ENCODE measurements around the gene JAZF1.

Gene JAZF1

GRCh38 chr7:27870595-27870994 lies 310.0 kb downstream of the JAZF1 start:
- no peak overlapping the region for H3K4me3 ChIP-seq
- H3K9me3 ChIP-seq = no peaks in the 10 kb centered on the region
- no peaks in the 10 kb centered on the region for H3K27me3 ChIP-seq
- peaks cover 0 to 36% (median 33%) of the 10 kb centered on the region in 4 donors for H3K4me1 ChIP-seq
- intact Hi-C loops (cut with DNase I; ENCODE audit: low total_unique reads) = no loop called here
- TF ChIP-seq CTCF (IDR thresholded peaks at IDR 0.05) = no peak
- no peak for DNase-seq
- H3K27ac ChIP-seq = no peak overlapping the region
- H3K36me3 ChIP-seq = no peaks in the 10 kb centered on the region

- Histone ChIP-seq H3K36me3 (no peaks in the 10 kb centered on the region), H3K4me1 (peaks cover 0 to 28% (median 19%) of the 10 kb centered on the region in 4 donors), H3K4me3 (no peak overlapping the region), H3K9me3 (no peaks in the 10 kb centered on the region), H3K27ac (no peak overlapping the region), H3K27me3 (no peaks in the 10 kb centered on the region)
- intact Hi-C loops (cut with DNase I; ENCODE audit: low total_unique reads) = loop anchor here (1.0 kb wide), 1 partner anchor 13 kb away; no protein-coding TSS in a partner anchor
- DNase-seq = no peak
- TF ChIP-seq CTCF (IDR thresholded peaks at IDR 0.05) = no peak
Measured at GRCh38 chr7:27869056-27869455, 311.5 kb downstream of the JAZF1 start.

GRCh38 chr7:27868131-27868550 lies 312.5 kb downstream of the JAZF1 start:
- Histone ChIP-seq H3K27me3 (no peaks in the 10 kb centered on the region), H3K4me3 (no peak overlapping the region), H3K4me1 (peaks cover 0 to 27% (median 15%) of the 10 kb centered on the region in 4 donors), H3K9me3 (no peaks in the 10 kb centered on the region), H3K27ac (no peak overlapping the region), H3K36me3 (no peaks in the 10 kb centered on the region)
- intact Hi-C loops (cut with DNase I; ENCODE audit: low total_unique reads) = no loop called here
- TF ChIP-seq CTCF (IDR thresholded peaks at IDR 0.05) = no peak
- DNase-seq = no peak

- intact Hi-C loops (cut with DNase I; ENCODE audit: low total_unique reads) = no loop called here
- Histone ChIP-seq H3K4me1 (peaks cover 0 to 16% (median 8%) of the 10 kb centered on the region in 4 donors), H3K9me3 (no peaks in the 10 kb centered on the region), H3K27me3 (no peaks in the 10 kb centered on the region), H3K4me3 (no peak overlapping the region), H3K27ac (no peak overlapping the region), H3K36me3 (no peaks in the 10 kb centered on the region)
- DNase-seq = no peak
- TF ChIP-seq CTCF (IDR thresholded peaks at IDR 0.05) = no peak
Measured at GRCh38 chr7:27866828-27867672, 313.5 kb downstream of the JAZF1 start.

GRCh38 chr7:27866256-27866655 lies 314.3 kb downstream of the JAZF1 start:
- H3K4me1 ChIP-seq = peaks cover 0 to 16% (median 5%) of the 10 kb centered on the region in 4 donors
- TF ChIP-seq CTCF (IDR thresholded peaks at IDR 0.05) = no peak
- DNase-seq = no peak
- H3K27me3 ChIP-seq = no peaks in the 10 kb centered on the region
- H3K36me3 ChIP-seq = no peaks in the 10 kb centered on the region
- H3K27ac ChIP-seq = no peak overlapping the region
- no peak overlapping the region for H3K4me3 ChIP-seq
- intact Hi-C loops (cut with DNase I; ENCODE audit: low total_unique reads) = no loop called here
- no peaks in the 10 kb centered on the region for H3K9me3 ChIP-seq

All from tibial artery (tissue), 4 donors.